Activated CD4-positive, alpha-beta T cell treated with anti-CD3 and anti-CD28 coated beads, Interleukin-2, Interleukin-6, amounts not matched to agents 100 ng/mL and 50 ng/mL, durations not matched to agents 16 hours and 8 hours (primary cell): ENCODE measurements around the gene TRIP10.
"Not testable (repeated sequence)": the region's sequence is repeated elsewhere in the genome, so short reads cannot be mapped to it uniquely, and the experiment has no call there.

ENCODE experiments used
- DNase-seq: peaks from one replicate; pipeline ENCODE4 v3.0.0-alpha.2; 2020

The TRIP10 gene

GRCh38 chr19:6771648-6772027 is 32.2 kb downstream of the TRIP10 start:
- not testable (repeated sequence) for DNase-seq

GRCh38 chr19:6772028-6772865 is 32.8 kb downstream of the TRIP10 start, which contains the start of gene VAV1:
TSS of gene VAV1 (plus strand) at chr19:6772708. CDS start at chr19:6772808, 100 bp downstream.
- DNase-seq: peak; percentile 90

DNA sequence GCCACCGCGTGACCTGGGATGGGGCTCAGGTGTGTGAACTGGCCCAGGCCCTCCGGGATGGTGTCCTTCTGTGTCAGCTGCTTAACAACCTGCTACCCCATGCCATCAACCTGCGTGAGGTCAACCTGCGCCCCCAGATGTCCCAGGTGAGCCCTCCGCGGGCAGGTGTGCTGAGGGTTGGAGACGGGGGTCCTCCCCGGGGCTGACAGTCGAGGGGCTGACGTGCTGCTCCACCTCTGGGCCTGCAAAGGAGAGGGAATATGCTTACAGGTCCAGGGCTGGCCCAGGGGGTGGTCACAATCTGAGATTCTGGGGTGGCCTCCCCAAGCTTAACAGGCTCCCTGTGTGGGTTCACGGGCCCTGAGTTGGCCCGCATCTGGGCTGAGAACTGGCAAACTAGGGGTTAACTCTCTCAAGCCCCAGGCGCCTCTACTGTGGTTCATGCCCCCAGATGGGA is 33.4 kb downstream of the TRIP10 start:
- no peak for DNase-seq

DNA sequence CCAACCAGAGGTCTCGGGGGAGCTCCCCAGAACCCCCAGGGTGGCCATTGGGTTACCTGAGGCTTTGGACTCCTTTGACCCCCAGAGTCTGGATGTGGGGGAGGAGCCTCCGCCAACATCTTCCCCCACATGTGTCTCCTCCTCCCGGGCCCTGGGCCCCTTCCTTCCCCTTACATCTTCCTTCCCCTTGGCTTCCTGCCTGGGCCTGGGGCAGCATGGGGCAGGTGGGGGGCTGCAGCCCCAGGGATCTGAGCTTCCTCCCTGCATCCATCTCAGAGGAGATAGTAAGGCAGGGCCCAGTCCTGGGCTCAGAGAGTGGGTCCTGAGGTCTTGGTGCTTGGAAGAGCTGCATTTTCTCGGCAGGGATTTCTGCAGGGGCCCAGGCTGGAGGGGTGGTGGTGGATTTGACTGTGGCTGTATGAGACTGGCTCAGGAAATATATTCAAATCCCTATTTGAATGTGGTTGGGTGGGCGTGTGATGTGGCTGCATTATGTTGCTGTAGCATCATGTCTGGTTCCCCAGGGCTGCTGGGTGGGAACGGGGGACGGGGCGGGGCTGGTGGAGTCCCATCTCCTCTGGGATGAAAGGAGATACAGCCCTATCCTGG is 33.9 kb downstream of the TRIP10 start:
- peak; percentile 74 for DNase-seq

DNA sequence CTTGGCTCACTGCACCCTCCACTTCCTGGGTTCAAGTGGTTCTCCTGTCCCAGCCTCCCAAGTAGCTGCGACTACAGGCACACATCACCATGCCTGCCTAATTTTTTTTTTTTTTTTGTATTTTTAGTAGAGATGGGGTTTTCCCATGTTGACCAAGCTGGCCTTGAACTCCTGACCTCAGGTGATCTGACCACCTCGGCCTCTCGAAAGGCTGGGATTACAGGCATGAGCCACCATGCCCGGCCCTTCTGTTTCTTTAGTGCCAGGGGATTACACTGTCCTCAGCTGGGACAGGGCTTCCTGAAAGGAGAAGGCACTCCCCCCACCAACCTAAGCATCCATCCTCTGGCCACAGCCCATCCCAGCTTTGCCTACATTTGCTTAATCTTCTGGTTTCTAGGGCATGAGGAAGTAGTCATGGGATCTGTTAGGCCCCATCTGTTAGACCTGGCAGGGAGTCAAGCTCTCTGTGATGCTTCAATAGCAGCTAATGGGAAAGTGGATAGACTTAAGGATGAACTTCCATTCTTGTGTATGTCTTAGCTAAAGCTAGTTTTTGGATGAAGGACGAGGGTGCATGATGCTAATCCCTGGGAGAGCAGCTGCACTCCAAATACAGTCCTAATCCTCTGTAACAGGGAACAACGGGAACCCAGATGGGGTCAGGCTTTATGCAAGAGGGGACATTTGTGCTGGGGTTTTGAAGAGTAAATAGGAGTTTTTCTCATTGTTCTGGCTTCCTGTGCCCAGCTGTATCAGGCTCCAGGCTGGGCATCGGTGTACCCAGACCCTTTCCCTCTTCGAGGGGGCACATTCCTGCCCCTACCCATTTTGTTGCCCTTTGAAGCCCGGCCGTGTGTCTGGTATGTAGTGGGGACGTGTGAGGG is 35.6 kb downstream of the TRIP10 start:
- DNase-seq: no peak

DNA sequence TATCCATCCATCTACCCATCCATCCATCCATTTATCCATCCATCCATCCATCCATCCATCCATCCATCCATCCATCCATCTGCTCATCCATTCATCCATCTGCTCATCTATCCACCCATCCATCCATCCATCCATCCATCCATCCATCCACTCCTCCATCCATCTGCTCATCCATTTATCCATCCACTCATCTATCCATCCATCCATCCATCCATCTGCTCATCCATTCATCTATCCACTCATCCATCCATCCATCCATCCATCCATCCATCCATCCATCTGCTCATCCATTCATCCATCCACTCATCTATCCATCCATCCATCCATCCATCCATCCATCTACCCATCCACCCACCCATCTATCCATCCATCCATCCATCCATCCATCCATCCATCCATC is 36.6 kb downstream of the TRIP10 start:
- DNase-seq: not testable (repeated sequence)

DNA sequence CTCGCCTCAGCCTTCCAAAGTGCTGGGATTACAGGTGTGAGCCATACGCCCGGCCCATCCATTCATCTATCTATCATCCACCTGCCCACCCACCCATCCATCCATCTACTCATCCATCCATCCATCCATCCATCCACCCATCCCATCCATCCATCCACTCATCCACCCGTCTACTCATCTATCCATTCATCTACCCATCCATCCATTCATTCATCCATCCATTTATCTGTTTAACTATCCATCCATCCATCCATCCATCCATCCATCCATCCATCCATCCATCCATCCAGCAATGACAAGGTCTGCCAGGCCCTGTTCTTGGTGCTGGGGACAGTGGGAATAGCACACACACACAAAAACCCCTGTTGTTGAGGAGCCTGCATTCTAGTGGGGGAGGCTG is 37.5 kb downstream of the TRIP10 start:
- no peak for DNase-seq

- no peak for DNase-seq
Measured at GRCh38 chr19:6777434-6777833, 38.0 kb downstream of the TRIP10 start.

DNA sequence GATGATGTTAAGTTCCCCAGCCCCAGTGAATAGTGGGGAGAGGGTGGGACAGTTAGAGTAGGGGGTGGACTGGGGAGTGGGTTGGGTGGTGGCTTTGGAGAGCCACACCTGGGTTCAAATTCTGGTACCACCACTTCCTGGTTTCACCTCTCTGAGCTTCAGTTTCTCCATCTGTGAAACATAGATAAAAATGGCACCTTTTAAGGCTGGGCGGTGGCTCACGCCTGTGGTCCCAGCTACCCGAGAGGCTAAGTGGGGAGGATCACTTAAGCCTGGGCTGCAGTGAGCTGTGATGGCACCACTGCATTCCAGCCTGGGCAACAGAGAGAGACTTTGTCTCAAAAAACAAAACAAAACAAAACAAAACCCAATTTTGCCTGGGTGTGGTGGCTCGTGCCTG is 38.9 kb downstream of the TRIP10 start:
- no peak for DNase-seq

DNA sequence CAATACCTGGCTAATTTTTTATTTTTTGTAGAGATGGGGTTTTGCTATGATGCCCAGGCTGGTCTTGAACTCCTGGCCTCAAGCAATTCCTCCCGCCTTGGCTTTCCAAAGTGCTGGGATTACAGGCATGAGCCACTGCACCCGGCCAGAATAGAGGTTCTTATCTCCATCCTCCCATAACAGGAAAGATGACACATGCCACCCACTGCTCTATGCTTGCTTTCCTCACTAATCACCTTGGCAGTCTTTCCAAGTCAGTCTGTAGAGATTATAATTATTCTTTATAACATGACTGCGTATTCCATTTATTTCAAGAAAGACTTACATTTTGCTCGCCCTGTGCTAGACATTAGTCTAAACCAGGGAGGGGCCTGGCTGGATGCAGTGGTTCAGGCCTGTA is 39.7 kb downstream of the TRIP10 start:
- DNase-seq: no peak

DNA sequence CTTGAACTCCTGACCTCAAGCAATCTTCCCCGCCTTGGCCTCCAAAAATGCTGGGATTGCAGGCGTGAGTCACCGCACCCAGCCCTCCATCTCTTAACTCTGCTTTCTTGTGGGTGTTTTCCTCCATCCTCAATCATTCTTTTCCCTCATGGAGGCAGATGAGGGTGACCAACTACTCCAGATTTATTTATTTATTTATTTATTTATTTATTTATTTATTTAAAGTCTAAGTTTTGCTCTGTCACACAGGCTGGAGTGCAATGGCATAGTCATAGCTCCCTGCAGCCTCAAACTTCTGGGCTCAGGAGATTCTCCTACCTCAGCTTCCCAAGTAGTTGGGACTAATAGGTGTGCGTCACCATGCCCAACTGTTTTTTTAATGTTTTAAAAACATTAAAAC is 47.9 kb downstream of the TRIP10 start:
- DNase-seq: no peak

GRCh38 chr19:6788896-6789295 is 49.4 kb downstream of the TRIP10 start:
- DNase-seq: no peak

- no peak for DNase-seq
Measured at GRCh38 chr19:6790194-6791128, 51.0 kb downstream of the TRIP10 start.

DNA sequence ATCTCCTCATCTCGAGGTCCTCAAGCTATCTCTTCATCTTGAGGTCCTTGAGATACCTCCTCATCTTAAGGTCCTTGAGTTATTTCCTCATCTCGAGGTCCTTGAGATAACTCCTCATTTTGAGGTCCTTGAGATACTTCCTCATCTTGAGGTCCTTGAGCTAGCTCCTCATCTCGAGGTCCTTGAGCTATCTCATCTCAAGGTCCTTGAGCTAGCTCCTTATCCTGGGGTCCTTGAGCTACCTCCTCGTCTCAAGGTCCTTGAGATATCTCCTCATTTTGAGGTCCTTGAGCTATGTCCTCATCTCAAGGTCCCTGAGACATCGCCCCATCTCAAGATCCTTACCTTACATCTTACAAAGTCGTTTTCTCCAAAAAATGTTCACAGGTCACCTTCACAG is 51.8 kb downstream of the TRIP10 start:
- no peak for DNase-seq

DNA sequence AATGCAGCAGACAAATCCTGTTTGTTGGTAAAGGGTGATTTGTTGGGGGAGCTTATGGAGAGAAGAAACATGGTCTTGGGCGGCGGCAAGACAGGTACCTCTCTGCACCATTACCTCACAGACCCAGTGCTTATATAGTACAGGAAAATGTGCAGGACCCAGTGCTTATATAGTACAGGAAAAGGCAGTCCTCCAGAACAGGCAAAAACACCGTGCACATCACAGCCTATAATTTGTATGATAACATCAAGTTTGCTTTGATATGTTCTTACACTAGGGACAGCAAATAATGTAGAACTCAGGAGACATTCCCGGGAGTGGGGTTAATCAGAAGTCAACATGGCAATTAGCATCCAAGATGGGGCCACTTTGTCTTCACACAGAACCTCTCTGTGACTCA is 53.9 kb downstream of the TRIP10 start:
- no peak for DNase-seq

- no peak for DNase-seq
Measured at GRCh38 chr19:6793973-6794372, 54.5 kb downstream of the TRIP10 start.

- no peak for DNase-seq
Measured at GRCh38 chr19:6794686-6795431, 55.4 kb downstream of the TRIP10 start.

GRCh38 chr19:6796278-6796677 is 56.8 kb downstream of the TRIP10 start:
- DNase-seq: no peak

DNA sequence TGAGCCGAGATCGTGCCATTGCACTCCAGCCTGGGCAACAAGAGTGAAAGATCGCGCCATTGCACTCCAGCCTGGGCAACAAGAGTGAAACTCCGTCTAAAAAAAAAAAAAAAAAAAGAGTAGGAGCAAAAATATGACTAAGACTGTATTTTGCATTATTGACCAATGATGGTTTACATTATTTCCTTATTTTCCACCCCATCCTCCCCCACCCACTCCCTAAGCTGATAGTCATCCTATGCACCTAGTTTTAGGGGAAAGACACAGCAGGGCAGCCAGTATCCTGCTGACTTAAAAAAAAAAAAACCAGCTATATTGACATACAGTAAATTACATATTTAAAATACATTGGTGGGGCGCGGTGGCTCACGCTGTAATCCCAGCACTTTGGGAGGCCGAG is 58.2 kb downstream of the TRIP10 start:
- DNase-seq: no peak

- DNase-seq: peak; percentile 52
Measured at GRCh38 chr19:6800160-6800790, 60.8 kb downstream of the TRIP10 start.

DNA sequence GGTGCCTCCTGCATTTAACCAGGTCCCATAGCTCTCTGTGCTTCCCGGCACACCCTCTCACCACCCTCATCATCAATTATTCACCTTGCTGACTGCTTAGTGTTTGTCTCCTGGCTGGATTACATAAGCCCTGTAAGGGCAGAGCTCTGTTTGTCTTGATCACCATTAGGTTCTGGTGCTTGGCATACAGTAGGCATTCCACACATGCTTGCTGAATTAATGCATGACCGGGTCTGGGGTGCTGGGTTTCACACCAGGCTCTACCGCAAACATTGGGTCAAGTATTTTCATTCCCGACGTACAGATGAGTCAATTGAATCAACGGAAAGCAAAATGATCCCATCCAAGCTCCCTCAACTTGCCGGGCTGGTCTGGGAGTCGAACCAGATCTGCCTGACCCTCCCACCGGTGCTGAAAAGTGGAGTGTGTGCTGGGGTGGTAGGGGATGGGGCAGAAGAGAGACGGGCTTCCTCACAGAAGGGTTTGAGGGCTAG is 61.6 kb downstream of the TRIP10 start:
- peak; percentile 41 for DNase-seq
